ENCODE results near the gene PRCD. TPM values are rescaled to one million over a fixed set of nuclear protein-coding genes. Genes with fewer than 3 reads are reported as not detected.

The PRCD gene
- total and polyA plus RNA-seq, 11 donors, result 1.1 to 7.6 (median 2.7) TPM

DNA sequence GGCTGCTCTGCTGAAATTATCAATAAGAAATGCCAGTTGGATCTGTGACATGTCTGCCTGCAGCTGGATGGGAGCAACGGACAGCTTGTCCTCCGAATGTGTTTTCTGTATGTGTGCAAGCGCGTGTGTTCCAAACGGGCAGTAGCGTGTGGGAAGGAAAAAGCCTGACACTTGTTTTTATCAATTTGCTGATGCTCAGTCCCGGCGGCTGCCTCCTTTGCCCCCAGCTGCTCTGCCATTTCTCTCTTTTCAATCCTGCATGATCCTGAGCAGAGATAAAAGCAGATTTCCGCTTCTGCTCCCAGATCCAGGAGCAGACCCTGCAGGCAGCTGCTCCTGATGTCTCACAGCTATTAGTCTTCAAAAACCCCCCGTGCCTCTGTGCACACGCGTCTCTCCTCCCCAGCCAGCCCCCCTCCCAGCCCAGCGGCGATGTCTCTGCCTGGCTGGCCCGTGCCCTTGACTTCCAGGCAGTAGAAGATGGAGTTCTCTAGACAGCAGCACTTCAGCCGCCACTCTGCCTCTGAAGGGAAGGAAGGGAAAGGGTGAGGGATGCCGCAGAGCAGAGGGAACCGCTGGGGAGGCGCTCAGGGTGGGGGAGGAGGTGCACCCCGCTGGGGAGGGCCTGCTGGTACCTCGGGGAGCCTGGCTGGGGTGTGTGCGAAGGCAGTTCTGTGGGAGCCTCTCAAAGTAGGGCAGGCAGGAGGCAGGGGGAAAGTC, 4.1 kb downstream of the PRCD start:
- Histone ChIP-seq H3K27ac (peak overlapping the region; percentile 69 to 91 (median 82)), H3K4me1 (peaks cover 10 to 77% (median 53%) of the 10 kb centered on the region in 12 donors), H3K9me3 (no peaks in the 10 kb centered on the region), H3K36me3 (no peaks in the 10 kb centered on the region), H3K4me3 (peak overlapping the region in 6 of 12 donors; percentile 2 to 16 (median 14)), H3K27me3 (peaks cover 0 to 9% (median 0%) of the 10 kb centered on the region in 9 donors)
- ATAC-seq (peak in 1 of 4 donors; percentile 22), DNase-seq (peak in 2 of 5 donors; percentile 14 to 30)
- WGBS, 4 donors, result 18 to 27% (median 21%) methylated on average over 22 of the region's 22 CpGs
- TF ChIP-seq POLR2A (IDR thresholded peaks at IDR 0.05), result no peak
- TF ChIP-seq CTCF (IDR thresholded peaks at IDR 0.05), result no peak
- intact Hi-C loops (cut with DNase I), result no loop called here

GRCh38 chr17:76544546-76545365, 4.9 kb downstream of the PRCD start:
- ATAC-seq, result peak; percentile 51 to 64 (median 56)
- intact Hi-C loops (cut with DNase I), result loop anchor here in 2 of 10 donors (5.0 kb wide), 2 partner anchors 77 to 82 kb away; partner anchors contain the start of gene AANAT (in 1 of the 2)
- WGBS, 4 donors, result 27 to 31% (median 29%) methylated on average over 20 to 24 of the region's 24 CpGs
- Histone ChIP-seq H3K36me3 (no peaks in the 10 kb centered on the region), H3K27ac (peak overlapping the region; percentile 69 to 91 (median 82)), H3K27me3 (peaks cover 0 to 2% (median 0%) of the 10 kb centered on the region in 9 donors), H3K4me3 (peak overlapping the region in 5 of 12 donors; percentile 2 to 14 (median 13)), H3K4me1 (peaks cover 10 to 69% (median 53%) of the 10 kb centered on the region in 12 donors), H3K9me3 (no peaks in the 10 kb centered on the region)
- TF ChIP-seq CTCF (IDR thresholded peaks at IDR 0.05) (no peak), POLR2A (IDR thresholded peaks at IDR 0.05) (no peak)
- DNase-seq, result peak; percentile 54 to 88 (median 80)

- intact Hi-C loops (cut with DNase I), result loop anchor here in 3 of 10 donors (2.0 to 5.0 kb wide), 3 partner anchors 23 to 84 kb away; partner anchors contain the start of gene AANAT (in 1 of the 3)
- DNase-seq, result peak in 2 of 5 donors; percentile 14 to 22
- peaks cover 10 to 65% (median 51%) of the 10 kb centered on the region in 12 donors for H3K4me1 ChIP-seq
These were observed 6.2 kb downstream of the PRCD start for GRCh38 chr17:76545918-76546555.

More at GRCh38 chr17:76545918-76546555, 6.2 kb downstream of the PRCD start:
- peak overlapping the region in 7 of 12 donors; percentile 0 to 84 (median 60) for H3K27ac ChIP-seq
- H3K27me3 ChIP-seq, result no peaks in the 10 kb centered on the region
- H3K36me3 ChIP-seq, result no peaks in the 10 kb centered on the region
- no peak for ATAC-seq
- no peak overlapping the region for H3K4me3 ChIP-seq
- H3K9me3 ChIP-seq, result no peaks in the 10 kb centered on the region
- WGBS, 4 donors, result 68 to 75% (median 71%) methylated on average over 13 of the region's 13 CpGs
- TF ChIP-seq CTCF (IDR thresholded peaks at IDR 0.05) (no peak), POLR2A (IDR thresholded peaks at IDR 0.05) (no peak)
